HG02571 (cell line): ENCODE measurements around the gene ECI2.

Experiments
- ATAC-seq: cut with Tn5 transposase; IDR thresholded peaks from one replicate; pipeline ENCODE4 v1.9.1; 2021; ENCODE audit warnings: mild to moderate bottlenecking, moderate library complexity; ENCODE audit not compliant: unreplicated experiment

The ECI2 gene, protein sequence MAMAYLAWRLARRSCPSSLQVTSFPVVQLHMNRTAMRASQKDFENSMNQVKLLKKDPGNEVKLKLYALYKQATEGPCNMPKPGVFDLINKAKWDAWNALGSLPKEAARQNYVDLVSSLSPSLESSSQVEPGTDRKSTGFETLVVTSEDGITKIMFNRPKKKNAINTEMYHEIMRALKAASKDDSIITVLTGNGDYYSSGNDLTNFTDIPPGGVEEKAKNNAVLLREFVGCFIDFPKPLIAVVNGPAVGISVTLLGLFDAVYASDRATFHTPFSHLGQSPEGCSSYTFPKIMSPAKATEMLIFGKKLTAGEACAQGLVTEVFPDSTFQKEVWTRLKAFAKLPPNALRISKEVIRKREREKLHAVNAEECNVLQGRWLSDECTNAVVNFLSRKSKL

DNA sequence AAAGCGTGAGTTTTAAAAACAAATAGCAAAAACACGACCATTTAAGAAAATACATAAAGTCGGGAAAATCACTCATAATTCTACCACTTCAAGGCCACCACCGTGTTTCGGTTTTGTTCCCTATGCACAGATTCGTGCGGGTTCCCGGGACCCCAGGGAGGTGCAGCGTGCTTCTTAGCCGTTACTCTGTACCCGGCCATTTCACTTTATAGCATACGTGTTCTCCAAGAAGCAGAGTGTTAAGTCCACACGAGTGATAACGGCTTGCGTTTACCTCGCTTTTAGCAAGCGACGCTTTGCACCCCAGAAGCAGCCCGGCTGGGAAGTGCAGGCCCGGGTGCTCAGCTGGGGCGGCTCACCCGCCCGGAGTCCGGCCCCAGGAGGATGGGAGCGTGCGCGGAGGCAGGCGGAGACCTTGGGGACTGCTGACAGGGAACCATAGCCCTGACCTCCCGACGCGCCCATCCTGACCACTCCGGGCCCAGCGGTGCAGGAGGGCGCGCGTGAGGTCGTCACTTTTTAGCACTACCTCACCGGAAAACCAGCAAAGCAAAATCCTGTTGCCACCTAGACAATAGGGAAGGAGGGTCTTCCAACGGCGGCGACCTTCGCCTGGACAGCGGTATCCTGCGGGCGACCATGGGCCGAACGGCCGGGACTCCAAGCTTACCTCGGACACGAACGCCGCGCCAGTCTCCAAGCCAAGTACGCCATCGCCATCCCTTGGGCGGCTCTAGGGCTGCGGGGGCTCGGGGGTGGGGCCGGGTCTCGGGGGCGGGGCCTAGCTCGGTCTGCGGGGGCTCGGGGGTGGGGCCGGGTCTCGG is at the start of gene ECI2:
ECI2 (minus strand) TSS at position 735 of the 824 bp plus-strand sequence; CDS start at position 720, 15 bp downstream.
- peak; percentile 45 for ATAC-seq

DNA sequence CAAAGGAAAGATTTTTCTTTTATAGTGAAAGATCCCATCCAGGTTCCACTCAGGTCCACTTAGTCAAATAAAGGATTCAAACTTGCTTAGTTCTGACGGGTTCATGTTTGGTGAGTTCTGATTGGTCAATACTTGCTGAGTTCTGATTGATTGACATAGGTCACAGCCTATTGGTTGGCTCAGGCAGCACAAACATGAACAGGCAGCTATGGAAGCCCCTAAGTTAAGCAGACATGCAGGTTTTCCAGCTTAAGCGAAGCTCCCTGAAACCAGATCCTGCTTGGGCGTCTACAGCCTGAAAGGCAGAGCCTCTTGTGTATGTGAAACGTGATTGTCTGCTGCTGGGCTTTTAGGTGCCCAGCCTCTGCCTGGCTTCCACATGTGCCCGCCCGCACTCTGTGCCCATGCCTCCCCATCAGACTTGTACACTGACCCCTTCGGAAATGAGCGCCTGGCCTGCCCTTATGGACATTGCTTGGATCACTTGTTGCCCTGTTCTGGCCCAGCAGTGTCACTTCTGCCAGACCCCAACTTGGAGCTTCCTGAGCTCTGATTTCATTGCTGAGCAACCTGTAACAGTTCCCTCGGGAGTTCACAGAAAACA is 45.4 kb upstream of the ECI2 start:
- ATAC-seq, result no peak

DNA sequence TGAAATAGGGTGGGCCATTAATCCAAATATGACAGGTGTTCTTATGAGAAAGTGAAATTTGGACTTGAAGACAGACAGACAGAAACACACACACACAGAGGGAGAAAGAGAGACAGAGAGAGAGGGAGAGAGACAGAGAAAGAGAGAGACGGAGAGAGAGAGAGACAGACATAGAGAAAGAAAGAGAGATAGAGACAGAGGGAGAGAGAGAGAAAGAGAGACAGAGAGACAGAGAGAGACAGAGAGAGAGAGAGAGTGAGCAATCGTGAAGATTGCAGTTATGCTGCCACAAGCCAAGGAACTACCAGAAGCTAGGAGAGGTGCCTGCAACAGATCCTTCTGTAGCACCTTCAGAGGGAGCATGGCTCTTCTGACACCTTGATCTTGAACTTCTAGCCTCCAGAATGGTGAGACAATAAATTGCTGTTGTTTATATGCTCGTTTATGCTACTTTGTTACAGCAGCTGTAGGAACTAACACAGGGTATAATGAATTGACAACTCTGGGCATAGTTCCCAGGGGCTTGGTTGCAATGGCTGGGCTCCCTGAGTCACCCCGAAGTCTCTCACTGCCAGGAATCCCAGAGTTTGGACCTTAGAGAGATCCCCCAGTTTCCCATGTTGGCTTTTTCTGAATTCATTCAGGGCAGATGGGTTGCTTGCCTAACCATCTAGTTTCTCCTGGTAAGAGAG is 44.7 kb upstream of the ECI2 start:
- ATAC-seq, result no peak

DNA sequence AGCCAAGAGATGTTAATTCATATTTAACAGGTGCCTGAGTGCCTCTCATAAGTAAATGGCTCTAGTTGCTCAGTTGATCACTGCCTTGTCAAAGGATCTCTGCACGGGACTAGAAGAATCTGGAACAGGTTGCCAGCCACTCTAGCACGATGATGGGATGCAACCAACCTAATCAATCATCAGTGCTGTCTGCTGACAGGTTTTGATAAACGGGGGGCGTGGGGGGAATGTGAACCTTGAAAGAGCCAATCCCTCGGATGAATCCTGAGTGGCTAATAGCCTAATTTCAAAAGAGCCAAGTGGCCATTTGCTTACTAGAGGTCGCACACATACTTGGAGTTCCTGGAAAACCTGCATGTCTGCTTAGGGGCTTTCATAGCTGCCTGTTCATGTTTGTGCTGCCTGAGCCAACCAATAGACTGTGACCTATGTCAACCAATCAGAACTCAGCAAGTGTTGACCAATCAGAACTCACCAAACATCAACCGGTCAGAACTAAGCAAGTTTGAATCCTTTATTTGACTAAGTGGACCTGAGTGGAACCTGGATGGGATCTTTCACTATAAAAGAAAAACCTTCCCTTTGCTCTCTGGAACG is 43.5 kb upstream of the ECI2 start:
- no peak for ATAC-seq

DNA sequence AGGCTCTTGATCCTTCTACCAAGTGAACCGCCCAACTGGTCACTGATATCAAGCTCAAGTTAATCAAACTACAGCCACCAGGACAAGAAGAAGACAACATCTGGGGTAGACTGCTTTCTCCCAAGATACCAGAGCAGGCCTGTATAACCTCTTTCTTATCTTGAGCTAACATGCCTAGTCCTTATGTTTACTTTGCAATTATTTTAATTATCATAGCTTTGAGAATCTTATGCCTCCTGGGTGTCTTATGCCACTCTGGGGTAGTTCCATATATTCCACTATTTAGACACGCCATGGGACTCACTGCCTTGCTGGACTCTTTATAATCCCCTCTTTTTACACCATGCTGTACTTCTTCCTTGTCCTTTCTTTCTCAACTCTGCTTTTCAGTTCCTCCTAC is 41.5 kb upstream of the ECI2 start:
- ATAC-seq, result no peak

DNA sequence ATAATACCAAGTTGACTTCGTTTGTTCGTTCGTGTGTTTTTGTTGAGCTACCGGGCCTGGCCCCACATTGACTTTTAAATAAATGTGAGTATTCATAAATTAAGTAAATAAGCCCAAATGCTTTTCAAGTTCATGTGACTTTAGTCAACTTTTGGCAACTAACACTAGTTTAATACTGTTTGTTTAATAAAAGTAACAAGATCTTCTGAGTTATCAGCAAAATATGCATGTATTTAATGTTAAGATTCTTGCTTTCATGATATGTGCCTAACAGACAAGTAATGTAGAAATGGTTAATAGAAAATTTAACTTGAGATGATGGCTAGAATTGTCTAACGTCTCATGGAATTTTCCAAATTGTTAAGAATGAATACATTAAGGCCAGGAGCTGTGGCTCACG is 38.7 kb upstream of the ECI2 start:
- ATAC-seq, result no peak

DNA sequence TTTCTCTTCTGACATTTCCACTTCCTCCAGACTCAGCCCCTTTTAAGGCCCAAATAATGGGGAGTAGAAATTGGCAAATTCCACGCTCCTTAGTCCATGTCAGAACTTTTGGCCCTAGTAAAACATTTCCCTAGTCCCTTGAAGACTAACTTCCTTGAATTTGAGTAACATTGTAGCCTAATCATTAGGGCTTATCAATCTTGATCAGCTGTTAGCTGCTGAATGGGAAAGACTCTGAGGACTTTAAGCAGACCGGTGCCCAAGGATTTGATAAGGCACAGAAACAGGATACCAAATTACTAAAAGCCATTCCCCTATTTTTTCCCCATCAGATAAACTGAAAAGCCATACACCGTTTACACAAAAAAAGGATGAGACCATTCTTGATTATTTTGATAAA is 37.0 kb upstream of the ECI2 start:
- no peak for ATAC-seq

DNA sequence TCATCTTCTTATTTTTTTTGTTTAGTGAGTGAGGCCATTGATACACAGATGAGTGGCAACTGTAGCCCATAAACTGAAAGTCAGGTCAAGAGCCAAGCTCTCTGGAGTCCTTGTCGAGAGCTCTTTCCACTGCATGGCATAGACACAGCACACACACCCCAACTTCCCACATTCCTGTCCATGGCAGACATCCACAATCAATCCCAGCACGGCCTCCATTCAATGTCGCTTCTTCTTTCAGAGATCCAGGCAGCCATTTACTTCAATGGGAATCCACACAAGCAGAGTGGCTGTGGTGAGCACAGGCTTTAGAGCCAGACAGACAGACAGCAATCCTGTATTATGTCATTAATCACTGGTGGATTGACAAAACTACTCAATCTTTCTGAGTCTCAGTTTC is 34.9 kb upstream of the ECI2 start:
- ATAC-seq, result no peak

DNA sequence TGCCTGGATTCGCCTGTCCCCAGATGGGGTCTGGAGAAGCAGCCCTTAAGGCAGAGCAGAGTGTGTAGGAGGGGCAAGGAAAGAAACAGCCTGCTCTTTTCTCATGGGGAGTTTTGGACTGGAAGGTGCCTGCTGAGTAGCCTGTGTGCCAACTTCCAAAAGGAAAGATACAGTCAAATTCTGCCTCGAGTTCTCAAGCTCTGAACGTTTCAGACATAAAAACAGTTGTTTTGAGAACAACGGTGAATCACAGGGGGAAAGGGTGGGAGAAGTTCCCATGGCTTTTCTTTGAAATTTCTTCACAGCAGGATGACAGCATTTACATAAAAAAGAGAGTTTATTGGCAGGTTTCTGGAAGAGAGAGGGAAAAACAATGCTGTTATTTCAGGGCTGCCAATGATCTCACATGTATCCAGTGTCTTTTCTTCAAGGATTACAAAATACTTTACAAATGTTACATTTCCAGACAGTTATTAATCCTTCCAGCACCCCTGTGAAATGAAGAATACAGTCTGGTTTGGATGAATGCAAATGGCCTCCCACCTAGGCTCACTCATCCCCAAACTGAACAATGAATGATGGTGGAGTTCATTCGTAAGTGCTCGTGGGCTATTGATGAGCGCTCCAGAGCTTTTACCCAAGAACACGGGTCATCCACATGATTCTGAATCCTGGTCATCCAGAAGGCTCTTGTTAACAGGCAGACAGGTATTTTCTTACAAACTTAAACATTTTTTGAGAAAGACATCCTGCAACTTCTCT is 33.8 kb upstream of the ECI2 start:
- no peak for ATAC-seq

DNA sequence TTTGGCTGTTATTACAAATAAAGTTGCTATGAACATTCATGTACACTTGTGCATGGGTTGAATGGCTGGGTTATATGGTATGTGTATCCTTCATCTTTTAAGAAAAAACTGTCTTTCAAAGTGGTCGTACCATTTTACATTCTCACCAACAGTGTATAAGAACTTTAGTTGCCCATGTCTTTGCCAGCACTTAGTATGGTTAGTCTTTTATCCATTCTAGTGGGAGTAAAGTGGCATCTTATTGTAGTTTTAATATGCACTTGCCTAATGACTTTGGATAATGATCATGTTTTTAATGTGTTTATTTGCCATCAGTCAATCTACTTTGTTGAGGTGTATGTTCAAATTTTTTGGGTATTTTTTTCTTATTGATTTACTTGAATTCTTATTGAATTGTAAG is 32.5 kb upstream of the ECI2 start:
- ATAC-seq, result no peak

DNA sequence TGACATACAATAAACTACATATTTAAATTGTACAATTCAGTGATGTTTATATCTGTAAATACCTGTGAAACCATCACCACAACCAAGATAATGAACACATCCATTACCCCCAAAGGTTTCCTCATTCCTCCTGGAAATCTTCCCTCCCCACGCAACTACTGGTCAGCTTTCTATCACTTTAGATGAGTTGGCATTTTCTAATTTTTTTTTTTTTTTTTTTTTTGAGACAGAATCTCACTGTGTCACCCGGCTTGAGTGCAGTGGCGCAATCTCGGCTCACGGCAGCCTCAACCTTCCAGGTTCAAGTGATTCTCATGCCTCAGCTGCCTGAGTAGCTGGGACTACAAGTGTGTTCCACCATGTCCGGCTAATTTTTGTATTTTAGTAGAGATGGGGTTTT is 31.7 kb upstream of the ECI2 start:
- no peak for ATAC-seq

DNA sequence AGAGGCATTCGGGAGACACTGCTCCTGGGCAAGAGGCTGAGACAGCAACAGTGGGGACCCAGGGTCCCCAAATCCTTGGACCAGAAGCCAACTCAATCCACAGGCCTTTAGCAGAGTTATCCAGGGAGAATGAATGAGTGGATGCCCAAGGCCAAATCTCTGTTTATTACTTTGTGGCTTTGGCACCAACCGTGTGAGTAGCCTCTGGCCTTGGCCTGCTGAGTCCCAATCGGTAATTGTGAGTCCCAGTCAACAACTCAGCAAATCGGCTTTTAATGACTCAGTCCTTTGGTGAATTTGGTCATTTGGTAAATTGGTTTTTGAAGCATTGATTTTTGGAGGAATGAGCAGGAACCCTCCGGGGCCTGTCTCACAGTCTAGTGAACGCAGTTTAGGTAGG is 29.1 kb upstream of the ECI2 start:
- ATAC-seq, result no peak

DNA sequence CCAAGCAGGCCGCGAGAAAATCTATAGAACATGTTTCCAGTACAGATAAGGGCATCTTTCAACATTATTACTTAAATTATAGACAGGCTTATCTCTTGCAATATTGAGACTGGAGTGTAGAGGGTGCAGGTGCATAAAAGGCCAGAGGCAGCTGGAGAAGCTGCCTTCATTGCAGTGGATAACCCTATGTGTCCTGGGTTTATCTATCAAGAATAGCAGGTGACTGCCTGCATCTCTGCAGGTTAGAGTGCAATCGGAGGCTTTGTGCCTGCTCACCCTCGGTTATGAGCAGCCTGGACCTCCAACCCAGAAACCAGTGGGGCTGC is 28.7 kb upstream of the ECI2 start:
- no peak for ATAC-seq

DNA sequence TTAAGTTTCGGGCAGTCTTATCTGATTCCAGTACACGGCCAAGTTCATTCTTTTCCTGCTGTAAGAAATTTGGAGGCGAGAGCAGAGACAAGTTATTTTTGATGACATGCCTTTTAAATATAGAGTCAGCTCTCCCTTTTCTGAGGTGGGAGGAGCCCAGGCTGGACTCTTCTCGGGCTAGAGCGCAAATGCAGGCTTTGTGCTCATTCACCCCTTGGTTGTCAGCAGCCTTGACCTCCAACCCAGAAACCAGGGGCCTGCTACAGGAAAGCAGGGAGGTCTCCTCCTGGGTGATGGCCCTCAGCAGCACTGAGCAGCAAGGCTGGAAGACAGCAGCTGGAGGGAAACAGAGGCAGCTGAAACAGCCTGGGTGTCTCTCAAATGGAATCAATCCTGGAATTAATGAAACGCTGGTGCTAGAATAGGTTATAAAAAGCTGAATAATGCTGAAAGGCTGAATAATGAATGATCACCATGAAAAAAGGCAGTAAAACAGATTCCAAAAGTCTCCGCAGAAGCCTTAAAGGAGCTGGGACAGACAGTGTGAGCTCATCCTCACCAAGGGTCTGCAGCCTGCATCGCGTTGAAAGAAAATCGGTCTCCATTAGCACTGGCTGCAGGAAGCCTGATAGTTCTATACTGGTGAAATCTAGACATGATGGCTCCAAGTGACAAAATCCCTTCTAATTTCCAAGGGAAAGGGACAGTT is 28.2 kb upstream of the ECI2 start:
- no peak for ATAC-seq

DNA sequence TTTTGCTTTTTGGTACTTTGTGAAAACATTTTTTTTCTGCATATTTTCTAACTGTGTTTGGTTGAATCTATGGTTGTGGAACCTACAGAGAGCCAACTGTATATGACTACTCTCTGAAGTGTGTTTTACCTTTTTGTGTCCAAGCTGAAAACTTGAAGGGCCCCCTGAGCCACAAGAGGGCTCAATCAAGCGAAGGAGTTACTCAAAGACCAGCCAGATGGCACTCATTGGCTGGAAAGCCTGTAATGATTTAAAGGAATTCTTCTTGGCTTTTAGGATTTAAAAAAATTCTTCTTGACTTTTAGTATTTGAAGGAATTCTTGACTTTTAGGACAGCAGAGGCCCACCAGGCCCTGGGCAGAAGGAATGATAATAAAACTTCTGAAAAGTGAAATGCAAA is 27.0 kb upstream of the ECI2 start:
- no peak for ATAC-seq

DNA sequence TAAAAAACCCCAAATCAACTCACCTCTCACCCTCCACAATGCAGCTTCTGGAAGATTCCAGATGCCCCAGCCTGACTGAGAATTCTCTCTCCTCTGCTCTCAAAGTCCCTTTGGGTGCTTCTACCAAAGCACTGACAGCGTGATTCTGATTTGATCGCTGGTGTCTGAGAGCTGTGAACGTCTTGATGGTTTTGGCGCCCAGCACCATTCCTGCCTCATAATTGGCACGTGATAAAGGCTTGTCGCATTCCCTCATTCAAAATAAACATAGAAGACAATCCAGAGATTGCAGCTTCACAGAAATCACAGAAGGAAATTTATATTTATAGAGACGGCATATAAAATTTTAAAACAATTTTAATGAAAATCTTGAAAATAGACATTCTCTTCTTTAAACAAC is 24.1 kb upstream of the ECI2 start:
- no peak for ATAC-seq

DNA sequence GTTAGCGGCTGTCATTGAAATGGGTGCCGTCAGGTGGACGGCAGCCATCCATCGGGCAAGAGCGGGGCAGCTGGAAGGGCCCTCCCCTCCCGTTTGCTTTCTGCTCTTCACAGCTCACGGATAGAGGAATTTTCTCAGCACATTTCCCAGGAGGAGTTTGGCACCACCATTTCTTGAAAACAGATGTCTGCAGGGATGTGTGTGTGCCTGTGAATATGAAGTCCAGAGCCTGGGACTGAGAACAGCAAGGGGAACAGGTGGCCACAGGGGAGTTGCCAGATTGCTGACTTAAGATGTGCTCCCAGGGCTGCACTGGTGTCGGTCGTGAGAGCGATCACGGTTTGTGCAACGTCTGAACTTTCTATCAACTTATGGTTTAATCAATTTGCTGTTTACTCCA is 22.1 kb upstream of the ECI2 start:
- ATAC-seq, result no peak

DNA sequence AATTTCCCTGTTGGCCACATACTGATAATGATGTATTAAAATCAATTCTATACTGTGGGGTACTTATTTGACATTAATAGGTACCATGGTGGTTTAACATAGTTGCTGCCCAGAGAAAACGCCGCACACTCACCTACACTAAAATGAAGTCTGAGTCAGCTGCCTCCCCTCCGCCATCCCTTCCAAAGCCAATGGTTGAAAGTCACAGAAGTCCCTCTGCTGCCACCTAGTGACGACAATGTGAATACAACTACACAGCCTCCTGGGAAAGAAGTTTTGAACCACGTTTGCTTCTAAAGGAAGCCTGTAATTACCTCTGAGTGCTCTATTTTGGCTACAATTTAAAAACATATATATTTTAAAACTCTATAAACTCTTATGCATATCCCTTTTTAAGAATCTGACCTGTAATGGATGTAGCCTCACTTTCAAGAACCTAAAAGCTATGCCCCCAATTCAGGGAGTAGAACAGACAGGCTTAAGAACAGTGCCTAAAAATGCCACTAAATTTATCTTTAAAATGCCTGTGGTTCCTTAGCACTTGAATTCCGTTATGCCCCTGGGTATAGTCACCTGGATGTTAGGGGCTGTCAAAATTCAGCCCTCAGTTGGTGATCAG is 20.6 kb upstream of the ECI2 start:
- peak; percentile 69 for ATAC-seq

DNA sequence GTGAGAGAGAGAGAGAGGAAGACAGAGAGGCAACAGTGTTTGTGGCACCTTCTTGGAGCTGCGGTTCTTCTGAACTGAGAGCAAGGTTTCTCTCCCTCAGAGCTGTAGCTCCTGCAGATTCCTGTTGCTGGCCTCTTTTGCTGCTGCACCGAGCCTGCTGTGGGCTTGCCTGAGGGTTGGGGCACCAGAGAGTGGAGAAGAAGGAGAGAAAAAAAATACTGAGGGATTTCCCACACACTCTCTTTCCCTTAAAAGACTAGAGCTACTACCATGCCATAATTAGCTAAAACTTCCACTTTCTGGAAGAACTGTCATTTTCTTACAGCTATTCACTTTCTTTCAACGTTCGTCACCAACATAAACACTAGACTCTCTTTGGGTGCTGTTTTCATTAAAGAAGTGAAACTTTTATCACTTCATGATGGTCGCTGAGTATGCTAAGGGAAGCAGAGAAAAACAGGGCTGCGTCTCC is 18.2 kb upstream of the ECI2 start:
- ATAC-seq, result no peak
